Right ventricle myocardium superior (tissue), 1 donor: Measurements from ENCODE around the gene LRBA. TPM values are rescaled to one million over a fixed set of nuclear protein-coding genes. Genes with fewer than 3 reads are reported as not detected.
"Not testable (repeated sequence)": the region's sequence is repeated elsewhere in the genome, so short reads cannot be mapped to it uniquely, and the experiment has no call there.

ENCODE experiments used
- ATAC-seq: fragments of 200-7000 bp; cut with Tn5 transposase; one replicate; pipeline ENCODE4 v1.9.1; 2020; ENCODE audit warnings: mild to moderate bottlenecking; ENCODE audit not compliant: poor library complexity
- DNase-seq: peaks from one replicate; pipeline ENCODE4 v3.0.0-alpha.2; 2020
- intact Hi-C: fragments of 100-400 bp; cut with DNase I; formaldehyde crosslinking; loops from one replicate; pipeline ENCODE4 v1.11.2; 2022
- total RNA-seq: library from RNA; stranded (reverse); fragmentation: NEBNext Ultra II Directional; extraction: Animal tissue kit (Norgen Biotek cat#: 25700); gene quantifications from one replicate; pipeline ENCODE4 v1.2.1, GENCODE V29; 2021
- donor health status: DM: no; HTN: yes; CAD: no; lungs with severe emphysema.

LRBA gene
- total RNA-seq, 1 donor from 2014 or later = 17.9 TPM

GRCh38 chr4:151029006-151029405 lies 13.9 kb upstream of the LRBA start:
- DNase-seq, intact Hi-C loops, ATAC-seq: not testable (repeated sequence)

DNA sequence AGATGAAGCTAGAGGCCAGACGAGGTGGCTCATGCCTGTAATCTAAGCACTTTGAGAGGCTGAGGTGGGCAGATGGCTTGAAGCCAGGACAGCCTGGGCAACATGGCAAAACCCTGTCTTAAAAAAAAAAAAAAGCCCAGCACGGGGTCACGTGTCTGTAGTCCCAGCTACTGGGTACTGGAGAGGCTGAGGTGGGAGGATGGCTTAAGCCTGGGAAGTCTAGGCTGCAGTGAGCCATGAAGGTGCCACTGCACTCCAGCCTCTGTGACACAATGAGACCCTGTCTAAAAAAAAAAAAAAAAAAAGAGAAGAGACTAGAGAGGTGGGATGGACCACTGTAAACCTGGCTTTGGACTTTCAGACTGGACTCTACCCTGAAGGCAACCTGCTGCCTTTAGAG lies 10.7 kb upstream of the LRBA start:
- ATAC-seq (no peak), DNase-seq (no peak)
- intact Hi-C loops = no loop called here

- intact Hi-C loops = no loop called here
- DNase-seq = no peak
- no peak for ATAC-seq
These were observed 7.5 kb upstream of the LRBA start for GRCh38 chr4:151022586-151022985.

GRCh38 chr4:151021637-151022334 lies 6.7 kb upstream of the LRBA start:
- ATAC-seq (no peak), DNase-seq (no peak)
- intact Hi-C loops = no loop called here

- peak; percentile 83 for DNase-seq
- peak; percentile 97 for ATAC-seq
- intact Hi-C loops = no loop called here
These were observed 619 bp upstream of the LRBA start for GRCh38 chr4:151015459-151016347.

DNA sequence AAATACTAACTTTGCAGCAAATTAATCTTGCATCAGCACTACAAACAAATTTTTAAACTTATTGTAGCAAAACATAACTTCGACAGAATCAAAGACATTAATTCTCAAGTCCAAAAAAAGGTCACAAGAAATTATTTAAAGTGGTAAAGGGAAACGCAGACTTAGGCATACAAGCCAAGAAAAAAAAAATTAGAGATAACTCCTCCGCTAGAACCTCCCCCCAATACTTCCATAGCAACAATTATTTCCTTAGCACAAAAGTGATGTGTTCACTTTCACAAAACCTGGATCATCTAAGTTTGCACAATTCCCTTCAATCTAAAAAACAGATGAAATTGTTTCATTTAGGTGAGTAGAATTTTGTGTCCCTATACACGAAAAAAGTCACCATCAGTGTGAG lies 1.1 kb downstream of the LRBA start:
- DNase-seq = no peak
- no peak for ATAC-seq
- intact Hi-C loops = no loop called here

GRCh38 chr4:151013491-151013890 lies 1.6 kb downstream of the LRBA start:
- ATAC-seq (no peak), DNase-seq (no peak)
- intact Hi-C loops = no loop called here

- DNase-seq (no peak), ATAC-seq (no peak)
- intact Hi-C loops = no loop called here
These were observed 2.3 kb downstream of the LRBA start for GRCh38 chr4:151012820-151013219.

- ATAC-seq (no peak), DNase-seq (no peak)
- intact Hi-C loops = no loop called here
These were observed 2.7 kb downstream of the LRBA start for GRCh38 chr4:151012376-151012775.

DNA sequence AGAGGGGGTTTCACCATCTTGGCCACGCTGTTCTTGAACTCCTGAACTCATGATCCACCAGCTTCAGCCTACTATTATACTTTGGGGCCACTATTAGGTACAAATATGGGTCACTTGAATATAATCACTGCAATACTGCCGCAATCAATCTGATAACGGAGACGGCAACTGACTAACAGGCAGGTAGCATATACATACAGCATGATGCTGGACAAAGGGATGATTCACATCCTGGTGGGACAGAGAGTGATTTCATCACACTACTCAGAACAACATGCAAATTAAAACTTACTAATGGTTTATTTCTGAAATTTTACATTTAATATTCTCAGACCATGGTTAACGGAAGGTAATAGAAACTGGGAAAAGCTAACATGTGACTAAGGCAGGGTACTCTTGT lies 10.9 kb downstream of the LRBA start:
- ATAC-seq = no peak

GRCh38 chr4:151000747-151001429 lies 14.2 kb downstream of the LRBA start:
- DNase-seq (no peak), ATAC-seq (no peak)
- intact Hi-C loops = no loop called here

More for the DNA sequence above, 10.9 kb downstream of the LRBA start:
- no peak for DNase-seq
- intact Hi-C loops = no loop called here

GRCh38 chr4:150999086-150999485 lies 16.0 kb downstream of the LRBA start:
- intact Hi-C loops = no loop called here
- ATAC-seq (no peak), DNase-seq (no peak)

GRCh38 chr4:150997141-150997540 lies 17.9 kb downstream of the LRBA start:
- ATAC-seq (no peak), DNase-seq (no peak)
- intact Hi-C loops = no loop called here

- no peak for ATAC-seq
- intact Hi-C loops = no loop called here
- no peak for DNase-seq
These were observed 20.4 kb downstream of the LRBA start for GRCh38 chr4:150994721-150995120.

DNA sequence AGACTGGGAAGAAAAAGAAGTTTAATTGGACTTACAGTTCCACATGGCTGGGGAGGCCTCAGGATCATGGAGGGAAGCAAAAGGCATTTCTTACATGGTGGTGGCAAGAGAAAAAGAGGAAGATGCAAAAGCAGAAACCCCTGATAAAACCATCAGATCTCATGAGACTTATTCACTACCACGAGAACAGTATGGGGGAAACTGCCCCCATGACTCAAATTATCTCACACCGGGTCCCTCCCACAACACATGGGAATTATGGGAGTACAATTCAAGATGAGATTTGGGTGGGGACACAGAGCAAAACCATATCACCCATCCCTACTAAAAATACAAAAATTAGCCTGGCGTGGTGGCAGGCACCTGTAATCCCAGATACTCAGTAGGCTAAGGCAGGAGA lies 21.5 kb downstream of the LRBA start:
- DNase-seq, ATAC-seq, intact Hi-C loops: not testable (repeated sequence)

GRCh38 chr4:150990993-150991392 lies 24.1 kb downstream of the LRBA start:
- DNase-seq = no peak
- intact Hi-C loops = no loop called here
- ATAC-seq = no peak

DNA sequence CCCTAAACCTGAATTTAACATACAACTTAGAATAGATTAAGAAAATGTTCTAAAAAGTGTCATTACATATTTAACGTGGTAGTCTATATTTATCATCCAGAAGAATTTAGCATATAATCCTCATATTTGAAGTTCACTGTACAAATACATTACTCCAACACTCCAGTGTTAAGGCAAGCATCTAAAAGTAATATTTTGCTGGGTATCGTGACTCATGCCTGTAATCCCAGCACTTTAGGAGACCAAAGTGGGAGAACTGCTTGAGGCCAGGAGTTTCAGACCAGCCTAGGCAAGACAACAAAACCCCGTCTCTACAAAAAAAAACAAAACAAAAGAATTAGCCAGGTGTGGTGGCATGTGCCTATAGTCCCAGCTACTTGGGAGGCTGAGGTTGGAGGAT lies 24.8 kb downstream of the LRBA start:
- intact Hi-C loops = no loop called here
- ATAC-seq (no peak), DNase-seq (no peak)

- DNase-seq (no peak), ATAC-seq (no peak)
- intact Hi-C loops = no loop called here
These were observed 26.8 kb downstream of the LRBA start for GRCh38 chr4:150988238-150988637.

GRCh38 chr4:150987204-150987603 lies 27.9 kb downstream of the LRBA start:
- no peak for DNase-seq
- intact Hi-C loops = no loop called here
- no peak for ATAC-seq

- ATAC-seq = no peak
- intact Hi-C loops = no loop called here
These were observed 29.0 kb downstream of the LRBA start for GRCh38 chr4:150986085-150986484.

More at GRCh38 chr4:150986085-150986484, 29.0 kb downstream of the LRBA start:
- no peak for DNase-seq
